A549 (cell line): Measurements from ENCODE around the gene GSTK1.

Source experiments
- BCL3 ChIP-seq: fragments of >200 bp; sonication (Bioruptor Twin); formaldehyde crosslinking; IDR thresholded peaks from 3 replicates; pipeline ENCODE4 v1.6.1; 2016
- CTCF ChIP-seq: fragments of >200 bp; sonication (Bioruptor Twin); formaldehyde crosslinking; IDR thresholded peaks from 3 replicates; pipeline ENCODE4 v1.5.1; 2016
- EHMT2 ChIP-seq: fragments of 200-600 bp; sonication (generic); IDR thresholded peaks from 2 replicates; pipeline ENCODE4 v1.6.1; 2016; ENCODE audit warnings: antibody characterized with exemption, low read depth, mild to moderate bottlenecking, moderate library complexity
- ELK1 ChIP-seq: fragments of 150-350 bp; IDR thresholded peaks from 2 replicates; pipeline ENCODE4 v1.6.1; 2014; ENCODE audit warnings: low read depth, mild to moderate bottlenecking, low read length
- EP300 ChIP-seq, 2 experiments: fragments of >200 bp; sonication (Bioruptor Twin); formaldehyde crosslinking; IDR thresholded peaks; 2 replicates in 1 of 2; 3 replicates in 1 of 2; pipeline ENCODE4 v1.6.1; 2016 to 2017
- FOSB ChIP-seq: fragments of 250-450 bp; sonication (Bioruptor Pico); IDR thresholded peaks from 2 replicates; pipeline ENCODE4 v1.5.0; 2020; ENCODE audit warnings: mild to moderate bottlenecking, moderate library complexity
- PBX3 ChIP-seq: IDR thresholded peaks from 2 replicates; pipeline ENCODE4 v1.6.1; 2012
- POLR2A ChIP-seq: IDR thresholded peaks from 2 replicates; pipeline ENCODE4 v1.6.1; 2012; ENCODE audit warnings: mild to moderate bottlenecking, low read length
- POLR2AphosphoS2 ChIP-seq: conservative IDR thresholded peaks from 2 replicates; pipeline ENCODE4 v1.6.1; 2012; ENCODE audit warnings: low read length, improper control_type of control experiment, inconsistent platforms
- RARB ChIP-seq: fragments of 250-450 bp; sonication (Bioruptor Pico); IDR thresholded peaks from 2 replicates; pipeline ENCODE4 v1.8.0; 2021; ENCODE audit warnings: mild to moderate bottlenecking, moderate library complexity
- REST ChIP-seq: fragments of 200-600 bp; sonication (generic); IDR thresholded peaks from 2 replicates; pipeline ENCODE4 v1.6.1; 2016; ENCODE audit warnings: antibody characterized with exemption, mild to moderate bottlenecking, moderate library complexity
- ZNF302 ChIP-seq: fragments of 250-450 bp; sonication (Bioruptor Pico); IDR thresholded peaks from 2 replicates; pipeline ENCODE4 v1.9.0; 2021; ENCODE audit warnings: inconsistent platforms, mild to moderate bottlenecking, moderate library complexity

GRCh38 chr7:143296686-143297085 lies 33.4 kb downstream of the GSTK1 start:
- TF ChIP-seq ELK1 (no peak), CTCF (no peak), EHMT2 (no peak), POLR2A (no peak), RARB (CRISPR knock-in tag) (no peak), REST (no peak), PBX3 (no peak), BCL3 (no peak), FOSB (no peak), ZNF302 (CRISPR knock-in tag) (no peak), POLR2AphosphoS2 (no peak), EP300 (IDR thresholded peaks at IDR 0.05) (no peak)
